DND-41 (cell line): Measurements from ENCODE around the gene FREM1.

Experiments used
- EZH2 ChIP-seq: IDR thresholded peaks from 3 replicates; pipeline ENCODE4 v1.6.1; 2012; ENCODE audit warnings: borderline replicate concordance, low read depth, mild to moderate bottlenecking, moderate library complexity, low read length, inconsistent platforms; ENCODE audit not compliant: severe bottlenecking
- TF ChIP-seq, protein P1 (sequence below): IDR thresholded peaks from 2 replicates; pipeline ENCODE4 v1.5.1; 2012; ENCODE audit warnings: borderline replicate concordance, low read length, moderate library complexity, mild to moderate bottlenecking; ENCODE audit not compliant: poor library complexity, severe bottlenecking; ENCODE audit errors: extremely low read depth

DNA sequence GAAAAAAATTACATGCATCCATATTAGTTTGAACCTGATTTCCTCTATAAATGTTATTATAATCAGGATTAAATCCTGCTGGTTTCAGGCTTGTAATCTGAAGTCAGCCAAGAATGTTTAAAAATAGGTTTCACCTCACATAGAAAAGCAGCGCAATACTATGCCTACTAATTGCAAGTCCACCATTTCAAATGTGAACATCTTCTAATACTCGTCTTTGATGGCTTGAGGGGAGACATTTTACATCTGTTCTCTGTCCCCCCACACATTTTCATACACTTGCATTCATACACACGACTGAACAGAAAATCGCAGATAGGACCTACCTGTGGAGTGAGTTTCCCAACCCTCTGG is 41.8 kb downstream of the FREM1 start:
- TF ChIP-seq, protein P1, sequence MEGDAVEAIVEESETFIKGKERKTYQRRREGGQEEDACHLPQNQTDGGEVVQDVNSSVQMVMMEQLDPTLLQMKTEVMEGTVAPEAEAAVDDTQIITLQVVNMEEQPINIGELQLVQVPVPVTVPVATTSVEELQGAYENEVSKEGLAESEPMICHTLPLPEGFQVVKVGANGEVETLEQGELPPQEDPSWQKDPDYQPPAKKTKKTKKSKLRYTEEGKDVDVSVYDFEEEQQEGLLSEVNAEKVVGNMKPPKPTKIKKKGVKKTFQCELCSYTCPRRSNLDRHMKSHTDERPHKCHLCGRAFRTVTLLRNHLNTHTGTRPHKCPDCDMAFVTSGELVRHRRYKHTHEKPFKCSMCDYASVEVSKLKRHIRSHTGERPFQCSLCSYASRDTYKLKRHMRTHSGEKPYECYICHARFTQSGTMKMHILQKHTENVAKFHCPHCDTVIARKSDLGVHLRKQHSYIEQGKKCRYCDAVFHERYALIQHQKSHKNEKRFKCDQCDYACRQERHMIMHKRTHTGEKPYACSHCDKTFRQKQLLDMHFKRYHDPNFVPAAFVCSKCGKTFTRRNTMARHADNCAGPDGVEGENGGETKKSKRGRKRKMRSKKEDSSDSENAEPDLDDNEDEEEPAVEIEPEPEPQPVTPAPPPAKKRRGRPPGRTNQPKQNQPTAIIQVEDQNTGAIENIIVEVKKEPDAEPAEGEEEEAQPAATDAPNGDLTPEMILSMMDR: no peak
- TF ChIP-seq EZH2: no peak
